AG04450 (cell line): ENCODE data around the gene TMEM183A. TPM values are rescaled to one million over a fixed set of nuclear protein-coding genes. Genes with fewer than 3 reads are reported as not detected.
A peak's percentile ranks its signal among the peaks of the same experiment; 100 is the strongest.

Experiments used
- CTCF ChIA-PET: fragments of 300-600, 350-600 bp; formaldehyde crosslinking; extraction: SDS; loops from one replicate; lab custom pipeline; 2022; ENCODE audit warnings: antibody characterized with exemption, inconsistent platforms; lab: Charles Lee
- POLR2A ChIA-PET: fragments of 350-600 bp; formaldehyde crosslinking; extraction: SDS; loops from one replicate; lab custom pipeline; 2021; ENCODE audit warnings: antibody characterized with exemption, inconsistent platforms; lab: Yijun Ruan, JAX
- DNase-seq: peaks from one replicate; pipeline ENCODE4 v3.0.0-alpha.2; 2011; ENCODE audit warnings: low read depth, low spot score
- H3K27ac ChIP-seq: one replicate; pipeline ENCODE4 v1.5.1; 2012; ENCODE audit warnings: low read depth, low read length, control low read depth
- H3K27me3 ChIP-seq: one replicate; pipeline ENCODE4 v1.6.0; 2012; ENCODE audit warnings: low read length; ENCODE audit not compliant: control insufficient read depth, insufficient read depth
- H3K4me3 ChIP-seq: 2 replicates; pipeline ENCODE4 v1.5.1; 2011; ENCODE audit warnings: mild to moderate bottlenecking, low read depth, low read length, control low read depth
- H3K9me3 ChIP-seq: 2 replicates; pipeline ENCODE4 v1.5.1; 2012; ENCODE audit warnings: low read length; ENCODE audit not compliant: control insufficient read depth, insufficient read depth
- CTCF ChIP-seq: IDR thresholded peaks from 2 replicates; pipeline ENCODE4 v1.5.1; 2011; ENCODE audit warnings: low read depth, low read length, control low read depth, inconsistent platforms
- polyA plus RNA-seq: library from polyadenylated mRNA; depleted of rRNA; stranded (reverse); fragments of >200 nt; gene quantifications from 2 replicates; pipeline ENCODE4 v1.2.3, GENCODE V29; 2011

Gene TMEM183A
- polyA plus RNA-seq, 1 experiment = 93.4 TPM

DNA sequence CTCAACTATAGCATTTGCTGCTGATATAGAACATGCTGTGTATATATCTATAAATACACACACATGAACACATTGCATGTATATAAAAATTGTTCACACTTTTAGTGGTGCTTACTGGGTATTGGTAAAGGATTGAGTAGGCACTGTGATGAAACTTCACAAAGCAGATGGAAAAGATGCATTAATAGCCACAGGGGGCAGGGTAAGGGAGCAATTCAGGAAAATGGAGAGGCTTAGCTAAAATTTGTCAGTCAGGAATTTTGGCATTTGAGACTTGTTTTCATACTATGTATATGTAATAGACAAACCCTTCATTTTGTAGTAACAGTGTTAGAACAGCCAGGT is 18.5 kb downstream of the TMEM183A start:
- H3K27ac ChIP-seq = no peak overlapping the region
- CTCF ChIA-PET = interaction anchor here (0.8 to 4.0 kb wide), 3 partner anchors 14 to 242 kb away, joined by 3 to 25 read pairs (median 16); no protein-coding TSS in a partner anchor
- no peak for DNase-seq
- H3K27me3 ChIP-seq = peaks cover 21% of the 10 kb centered on the region
- H3K9me3 ChIP-seq = no peaks in the 10 kb centered on the region; the same call in 1 of the 2 replicates
- no peak for TF ChIP-seq CTCF
- POLR2A ChIA-PET = interaction anchor here (2.0 kb wide), 1 partner anchor 18 kb away, joined by 5 read pairs; the partner anchor contains the start of gene TMEM183A
- H3K4me3 ChIP-seq = no peak overlapping the region

DNA sequence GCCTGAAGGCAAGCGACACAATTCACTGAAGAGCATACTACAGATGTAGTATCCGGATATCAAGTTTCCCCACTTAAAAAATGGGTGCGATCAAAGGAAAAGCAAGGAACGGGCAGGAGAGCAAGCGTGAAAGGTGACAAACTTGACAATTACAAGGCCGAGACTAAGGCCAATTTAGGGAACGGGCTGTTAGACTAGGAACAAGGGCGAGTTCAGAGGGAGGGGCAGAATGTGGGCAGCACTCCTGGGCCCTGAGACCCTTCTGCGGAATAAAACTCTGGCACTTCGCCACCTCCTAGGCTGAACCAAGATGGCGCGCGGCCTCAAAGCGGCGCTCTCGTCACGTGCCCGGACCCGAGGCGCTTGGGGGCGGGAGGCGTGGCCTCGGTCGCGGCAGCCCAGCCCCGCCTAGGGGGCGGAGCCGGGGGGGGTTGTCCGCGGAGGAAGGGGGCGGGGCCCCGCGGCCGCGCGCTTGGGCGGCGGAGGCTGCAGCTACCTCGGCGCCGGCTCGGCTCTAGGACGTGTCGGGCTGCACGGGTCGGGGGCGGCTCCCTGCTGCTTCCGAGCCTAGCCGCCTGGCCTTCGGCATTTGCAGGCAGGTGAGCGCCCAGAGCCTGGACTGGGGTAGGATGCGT is 19.0 kb downstream of the TMEM183A start, which contains the start of gene PPFIA4:
Gene PPFIA4, plus strand, starts transcription at position 461 of the 635 bp plus-strand sequence. CDS start 12,518 bp downstream, outside the sequence.
- ChIA-PET CTCF (interaction anchor here (0.7 to 4.0 kb wide), 5 partner anchors 9 to 242 kb away, joined by 3 to 25 read pairs (median 7); no protein-coding TSS in a partner anchor), POLR2A (interaction anchor here (2.0 kb wide), 1 partner anchor 19 kb away, joined by 5 read pairs; the partner anchor contains the start of gene TMEM183A)
- DNase-seq = peak; percentile 58
- Histone ChIP-seq H3K27ac (no peak within 1 kb of the TSS), H3K4me3 (peak within 1 kb of the TSS; percentile 72), H3K9me3 (no peaks in the 10 kb centered on the region; the same call in 1 of the 2 replicates), H3K27me3 (peaks cover 21% of the 10 kb centered on the region)
- no peak for TF ChIP-seq CTCF

DNA sequence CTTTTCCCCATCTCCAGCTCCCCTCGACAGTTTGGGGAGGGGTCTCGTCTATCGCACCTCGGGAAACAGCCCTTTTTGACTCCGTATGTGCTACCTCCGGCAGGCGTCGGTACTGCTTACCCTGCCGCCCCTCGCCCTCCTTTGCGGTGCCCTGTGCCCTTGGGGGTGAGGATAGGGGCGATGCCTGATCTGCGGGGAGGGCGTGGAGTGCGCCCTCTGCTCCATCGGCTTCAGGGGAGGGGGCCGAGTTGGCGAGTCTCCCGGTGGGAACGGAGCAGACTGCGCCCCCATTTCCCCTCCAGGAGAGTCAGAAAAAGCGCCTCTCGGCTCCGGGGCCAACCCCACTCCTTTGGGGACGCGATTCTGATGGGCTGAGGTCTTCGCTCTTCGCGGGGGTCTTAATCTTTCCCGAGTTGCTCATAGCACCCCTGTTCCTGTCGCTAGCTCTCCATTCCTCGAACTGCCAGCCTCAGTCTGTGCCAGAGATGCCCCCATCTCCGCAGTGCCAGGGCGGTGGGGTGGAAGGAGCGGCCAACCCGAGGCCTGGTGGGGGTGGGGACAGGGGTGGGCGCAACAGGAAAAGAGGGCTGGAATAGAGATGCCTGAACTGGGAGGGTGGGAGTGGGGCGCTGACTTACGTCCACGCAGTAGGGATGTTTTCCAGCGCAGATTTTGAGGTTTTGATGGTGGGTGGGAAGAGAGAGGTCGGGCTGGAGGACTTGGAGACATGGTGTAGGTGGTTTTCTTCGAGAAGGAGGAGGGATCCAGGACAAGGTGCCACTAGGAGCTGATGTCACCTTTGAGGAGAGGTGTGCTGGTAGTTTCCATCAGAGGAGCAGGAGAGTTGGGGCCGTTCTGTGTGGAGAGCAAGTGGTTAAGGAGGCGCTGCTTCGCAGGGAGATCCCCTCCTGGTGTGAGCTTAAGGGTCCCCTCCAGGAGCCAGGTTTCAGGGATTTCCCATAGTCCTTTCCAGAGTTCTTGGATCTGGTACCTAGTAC is 19.8 kb downstream of the TMEM183A start:
- CTCF ChIA-PET = interaction anchor here (0.7 to 4.0 kb wide), 6 partner anchors 8 to 241 kb away, joined by 3 to 25 read pairs (median 5); no protein-coding TSS in a partner anchor
- Histone ChIP-seq H3K9me3 (no peaks in the 10 kb centered on the region; the same call in 1 of the 2 replicates), H3K27me3 (peaks cover 21% of the 10 kb centered on the region), H3K4me3 (peak overlapping the region; percentile 72), H3K27ac (no peak overlapping the region)
- POLR2A ChIA-PET = interaction anchor here (2.0 kb wide), 1 partner anchor 20 kb away, joined by 5 read pairs; the partner anchor contains the start of gene TMEM183A
- no peak for DNase-seq
- TF ChIP-seq CTCF = no peak

GRCh38 chr1:203028067-203028783 is 21.1 kb downstream of the TMEM183A start:
- CTCF ChIA-PET = interaction anchor here (3.8 to 4.0 kb wide), 2 partner anchors 11 to 240 kb away, joined by 22 to 25 read pairs; no protein-coding TSS in a partner anchor
- POLR2A ChIA-PET = no interaction called here
- no peak overlapping the region for H3K27ac ChIP-seq
- H3K4me3 ChIP-seq = no peak overlapping the region
- no peaks in the 10 kb centered on the region; the same call in 1 of the 2 replicates for H3K9me3 ChIP-seq
- TF ChIP-seq CTCF = no peak
- DNase-seq = no peak
- H3K27me3 ChIP-seq = peaks cover 21% of the 10 kb centered on the region
